SK-N-MC (cell line): ENCODE results near the gene AGAP1.

ENCODE experiments used
- EZH2 ChIP-seq: fragments of 200-600 bp; sonication (generic); IDR thresholded peaks from one replicate; pipeline ENCODE4 v1.6.1; 2017; ENCODE audit warnings: antibody characterized with exemption
- POLR2AphosphoS5 ChIP-seq: IDR thresholded peaks from 2 replicates; pipeline ENCODE4 v1.6.1; 2012; ENCODE audit warnings: mild to moderate bottlenecking, low read depth, low read length, borderline replicate concordance

DNA sequence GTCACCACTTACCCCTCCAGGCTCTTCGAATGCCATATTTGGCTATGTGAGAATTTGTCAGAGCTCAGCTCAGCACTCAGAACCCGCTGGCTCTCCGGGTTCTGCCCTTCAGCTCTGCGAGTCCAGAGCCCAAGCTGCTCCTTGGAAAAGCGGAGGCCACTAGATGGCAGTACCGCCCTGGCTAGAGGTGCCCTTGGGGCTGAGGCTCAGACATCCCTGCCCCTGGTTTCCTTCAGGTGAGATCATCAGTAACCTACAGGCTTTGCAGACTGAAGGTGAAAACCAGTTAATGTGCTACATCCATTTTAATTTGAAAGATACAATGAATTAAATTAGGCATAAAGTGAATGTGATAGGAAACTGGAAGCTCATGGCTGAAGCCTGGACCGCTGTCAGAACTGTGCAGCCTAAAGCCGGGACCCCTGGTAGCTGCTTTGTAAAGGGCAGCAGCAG is 285.6 kb downstream of the AGAP1 start:
- TF ChIP-seq EZH2 (no peak), POLR2AphosphoS5 (no peak)
